OCI-LY3 (cell line): ENCODE data around the gene POLR3K.

Source experiments
- H2AFZ ChIP-seq: fragments of 200-600, 300-600 bp; shearing (Covaris generic); 2 replicates; pipeline ENCODE4 v1.6.0; 2014; ENCODE audit warnings: antibody characterized with exemption, low read depth, low read length
- H3K27ac ChIP-seq: fragments of 200-600, 300-600 bp; sonication (generic); 2 replicates; pipeline ENCODE4 v1.5.1; 2014; ENCODE audit warnings: mild to moderate bottlenecking, low read length, moderate library complexity, mixed read lengths
- H3K27me3 ChIP-seq: fragments of 200-600, 300-600 bp; sonication (generic); 2 replicates; pipeline ENCODE4 v1.6.1; 2014; ENCODE audit warnings: low read depth, low read length, mixed read lengths
- H3K36me3 ChIP-seq: fragments of 200-600, 300-600 bp; sonication (generic); replicated peaks from 2 replicates; pipeline ENCODE3; 2014; ENCODE audit warnings: low read depth, low read length, mixed read lengths
- H3K4me1 ChIP-seq: fragments of 300-600, 200-600 bp; sonication (generic); 2 replicates; pipeline ENCODE4 v1.6.1; 2014; ENCODE audit warnings: low read length, mixed read lengths
- H3K4me2 ChIP-seq: fragments of 200-600, 300-600 bp; sonication (generic); 2 replicates; pipeline ENCODE4 v1.6.1; 2014; ENCODE audit warnings: low read length, mixed read lengths
- H3K4me3 ChIP-seq: fragments of 300-600, 200-600 bp; sonication (generic); 2 replicates; pipeline ENCODE4 v1.5.1; 2014; ENCODE audit warnings: antibody characterized with exemption, mild to moderate bottlenecking, low read length, moderate library complexity
- H3K79me2 ChIP-seq: fragments of 300-600, 200-600 bp; shearing (Covaris generic); 2 replicates; pipeline ENCODE4 v1.6.1; 2014; ENCODE audit warnings: mild to moderate bottlenecking, low read length, mixed read lengths
- H3K9ac ChIP-seq: fragments of 300-600, 200-600 bp; shearing (Covaris generic); 2 replicates; pipeline ENCODE4 v1.6.0; 2014; ENCODE audit warnings: mild to moderate bottlenecking, low read length, moderate library complexity
- H3K9me3 ChIP-seq: fragments of 200-600, 300-600 bp; shearing (Covaris generic); 2 replicates; pipeline ENCODE4 v1.6.1; 2014; ENCODE audit warnings: low read length, mixed read lengths; ENCODE audit not compliant: insufficient read depth
- H4K20me1 ChIP-seq: fragments of 200-600, 300-600 bp; sonication (generic); 2 replicates; pipeline ENCODE4 v1.6.1; 2016; ENCODE audit warnings: low read length, mixed read lengths; ENCODE audit not compliant: insufficient read depth
- EZH2phosphoT487 ChIP-seq: fragments of 200-600 bp; shearing (Covaris generic); IDR thresholded peaks from 2 replicates; pipeline ENCODE4 v1.6.1; 2018; ENCODE audit warnings: antibody characterized with exemption, mixed run types, low read depth
- TF ChIP-seq, protein P1 (sequence below): fragments of 200-600, 300-600 bp; sonication (generic); IDR thresholded peaks from 2 replicates; pipeline ENCODE4 v1.5.1; 2014; ENCODE audit warnings: antibody characterized with exemption, low read length, low read depth

The POLR3K gene

DNA sequence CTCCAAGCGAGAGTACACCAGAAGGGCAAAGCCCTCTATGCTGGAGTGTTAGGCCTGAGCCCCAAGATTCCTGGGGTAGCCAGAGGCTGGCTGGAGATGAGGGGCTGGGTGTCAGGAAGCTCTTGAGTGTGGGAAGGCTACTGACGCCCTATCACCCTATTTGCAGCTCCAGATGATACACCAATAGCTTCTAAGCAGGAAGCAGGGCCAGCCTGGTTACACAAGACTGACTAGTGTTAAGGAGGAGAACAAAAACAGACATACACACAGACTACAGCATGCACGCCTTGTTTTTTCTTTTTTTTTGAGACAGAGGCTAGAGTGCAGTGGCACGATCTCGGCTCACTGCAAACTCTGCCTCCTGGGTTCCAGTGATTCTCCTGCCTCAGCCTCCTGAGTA, 15.9 kb downstream of the POLR3K start:
- H3K79me2 ChIP-seq, result peaks cover 9% of the 10 kb centered on the region; the same call in 1 of the 2 replicates
- H3K4me1 ChIP-seq, result peaks cover 45% of the 10 kb centered on the region
- H2AFZ ChIP-seq, result no peak overlapping the region
- H4K20me1 ChIP-seq, result no peaks in the 10 kb centered on the region
- no peaks in the 10 kb centered on the region for H3K27me3 ChIP-seq
- TF ChIP-seq, protein P1, sequence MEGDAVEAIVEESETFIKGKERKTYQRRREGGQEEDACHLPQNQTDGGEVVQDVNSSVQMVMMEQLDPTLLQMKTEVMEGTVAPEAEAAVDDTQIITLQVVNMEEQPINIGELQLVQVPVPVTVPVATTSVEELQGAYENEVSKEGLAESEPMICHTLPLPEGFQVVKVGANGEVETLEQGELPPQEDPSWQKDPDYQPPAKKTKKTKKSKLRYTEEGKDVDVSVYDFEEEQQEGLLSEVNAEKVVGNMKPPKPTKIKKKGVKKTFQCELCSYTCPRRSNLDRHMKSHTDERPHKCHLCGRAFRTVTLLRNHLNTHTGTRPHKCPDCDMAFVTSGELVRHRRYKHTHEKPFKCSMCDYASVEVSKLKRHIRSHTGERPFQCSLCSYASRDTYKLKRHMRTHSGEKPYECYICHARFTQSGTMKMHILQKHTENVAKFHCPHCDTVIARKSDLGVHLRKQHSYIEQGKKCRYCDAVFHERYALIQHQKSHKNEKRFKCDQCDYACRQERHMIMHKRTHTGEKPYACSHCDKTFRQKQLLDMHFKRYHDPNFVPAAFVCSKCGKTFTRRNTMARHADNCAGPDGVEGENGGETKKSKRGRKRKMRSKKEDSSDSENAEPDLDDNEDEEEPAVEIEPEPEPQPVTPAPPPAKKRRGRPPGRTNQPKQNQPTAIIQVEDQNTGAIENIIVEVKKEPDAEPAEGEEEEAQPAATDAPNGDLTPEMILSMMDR, result no peak
- no peak for TF ChIP-seq EZH2phosphoT487
- no peak overlapping the region for H3K27ac ChIP-seq
- no peak overlapping the region for H3K4me3 ChIP-seq
- no peaks in the 10 kb centered on the region for H3K9me3 ChIP-seq
- no peak overlapping the region for H3K9ac ChIP-seq
- no peak overlapping the region for H3K4me2 ChIP-seq
- H3K36me3 ChIP-seq, result peaks cover 41% of the 10 kb centered on the region

GRCh38 chr16:36336-36984, 16.9 kb downstream of the POLR3K start:
- Histone ChIP-seq H3K4me2 (no peak overlapping the region), H3K4me3 (no peak overlapping the region), H3K79me2 (peaks cover 3% of the 10 kb centered on the region; the same call in 1 of the 2 replicates), H3K9me3 (no peaks in the 10 kb centered on the region), H4K20me1 (no peaks in the 10 kb centered on the region), H3K27ac (no peak overlapping the region), H3K9ac (no peak overlapping the region), H2AFZ (no peak overlapping the region), H3K4me1 (peaks cover 42% of the 10 kb centered on the region), H3K36me3 (peaks cover 33% of the 10 kb centered on the region), H3K27me3 (no peaks in the 10 kb centered on the region)
- TF ChIP-seq, protein P1, result no peak
- TF ChIP-seq EZH2phosphoT487, result no peak

DNA sequence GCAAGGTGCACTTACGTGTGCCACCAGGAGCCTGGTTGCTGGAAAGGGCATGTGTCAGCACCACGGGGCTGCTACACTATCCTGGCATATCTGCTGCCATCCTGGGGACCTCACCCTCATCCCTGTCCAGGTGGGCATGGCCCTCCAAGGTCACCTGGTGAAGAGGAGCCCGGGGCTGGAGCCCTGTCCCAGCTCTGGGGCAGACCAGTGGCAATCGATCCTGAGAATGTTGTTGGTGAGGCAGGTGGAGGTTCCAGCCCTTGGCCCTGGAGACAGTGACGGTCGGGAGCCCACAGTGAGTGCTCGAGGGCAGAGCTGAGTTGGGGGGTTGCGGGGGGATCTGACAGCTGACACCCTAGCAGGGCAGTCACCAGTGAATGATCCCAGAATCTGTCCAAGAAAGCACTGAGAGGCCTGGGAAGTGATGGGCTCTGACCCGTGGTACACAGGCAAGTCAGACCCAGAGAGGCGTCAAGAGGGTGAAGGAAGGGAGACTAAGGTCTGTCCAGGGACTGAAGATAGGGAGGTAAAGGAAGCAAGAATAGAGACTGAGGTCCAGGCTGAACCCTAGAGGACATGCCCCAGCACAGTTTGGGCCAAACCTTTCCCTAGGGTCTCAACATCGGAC, 17.6 kb downstream of the POLR3K start:
- peak overlapping the region; percentile 72 for H3K27ac ChIP-seq
- H3K4me1 ChIP-seq, result peaks cover 35% of the 10 kb centered on the region
- no peak overlapping the region for H3K4me3 ChIP-seq
- no peaks in the 10 kb centered on the region for H4K20me1 ChIP-seq
- peak overlapping the region; percentile 65 for H3K4me2 ChIP-seq
- no peaks in the 10 kb centered on the region for H3K27me3 ChIP-seq
- H3K36me3 ChIP-seq, result peaks cover 31% of the 10 kb centered on the region
- TF ChIP-seq EZH2phosphoT487, result no peak
- TF ChIP-seq, protein P1, result no peak
- H3K9ac ChIP-seq, result 0 out of 2 replicates have a peak overlapping the region, but pooled peaks have one; percentile 56
- no peaks in the 10 kb centered on the region for H3K79me2 ChIP-seq
- no peaks in the 10 kb centered on the region for H3K9me3 ChIP-seq
- H2AFZ ChIP-seq, result no peak overlapping the region

DNA sequence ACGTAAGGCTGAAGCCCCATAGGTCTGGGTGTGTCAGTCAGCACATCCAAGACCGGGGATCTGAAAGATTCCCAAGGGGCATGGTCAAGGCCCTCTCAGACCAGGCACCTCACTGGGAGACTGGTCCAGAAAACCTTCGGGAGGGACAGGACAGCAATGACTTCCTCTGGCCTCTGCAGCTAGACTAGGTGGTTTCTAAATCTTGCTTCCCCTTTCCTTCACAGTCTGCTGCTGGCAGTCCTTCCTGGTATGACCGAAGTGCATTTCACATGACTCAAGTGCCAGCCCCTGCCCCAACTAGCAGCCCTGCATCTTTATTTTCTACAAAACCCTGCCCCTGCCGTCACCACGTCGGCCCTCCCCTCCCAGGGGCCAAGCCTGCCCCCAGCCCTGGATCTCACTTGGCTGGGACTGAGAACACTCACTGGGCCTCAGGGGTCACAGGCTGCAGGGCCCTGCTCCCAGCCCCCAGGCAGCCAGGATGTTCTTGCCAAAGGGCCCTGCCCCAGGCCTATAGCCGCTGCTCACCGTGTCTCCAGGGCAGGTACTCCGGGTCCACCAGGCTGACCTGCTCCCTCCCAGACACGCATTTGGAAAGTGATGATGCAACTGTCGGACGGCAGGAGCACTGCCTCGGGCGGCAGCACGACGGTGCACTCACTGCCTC, 18.3 kb downstream of the POLR3K start:
- Histone ChIP-seq H2AFZ (no peak overlapping the region), H3K9me3 (no peaks in the 10 kb centered on the region), H3K9ac (peak overlapping the region; percentile 56; the same call in 1 of the 2 replicates), H3K4me3 (peak overlapping the region; percentile 19), H3K27ac (peak overlapping the region; percentile 72), H3K79me2 (no peaks in the 10 kb centered on the region), H4K20me1 (no peaks in the 10 kb centered on the region), H3K4me1 (peaks cover 35% of the 10 kb centered on the region), H3K4me2 (peak overlapping the region; percentile 65), H3K27me3 (no peaks in the 10 kb centered on the region), H3K36me3 (peaks cover 31% of the 10 kb centered on the region)
- TF ChIP-seq, protein P1, result no peak
- TF ChIP-seq EZH2phosphoT487, result no peak
